ENCODE measurements around the gene RAB5IF. TPM values are rescaled to one million over a fixed set of nuclear protein-coding genes. Genes with fewer than 3 reads are reported as not detected.
A peak's percentile ranks its signal among the peaks of the same experiment; 100 is the strongest.

RAB5IF gene
- total and polyA plus RNA-seq, 2 of the 8 experiments (the other 6 are each of a cell fraction or from before 2014, with no cell fraction given): 95.5 to 148 TPM

DNA sequence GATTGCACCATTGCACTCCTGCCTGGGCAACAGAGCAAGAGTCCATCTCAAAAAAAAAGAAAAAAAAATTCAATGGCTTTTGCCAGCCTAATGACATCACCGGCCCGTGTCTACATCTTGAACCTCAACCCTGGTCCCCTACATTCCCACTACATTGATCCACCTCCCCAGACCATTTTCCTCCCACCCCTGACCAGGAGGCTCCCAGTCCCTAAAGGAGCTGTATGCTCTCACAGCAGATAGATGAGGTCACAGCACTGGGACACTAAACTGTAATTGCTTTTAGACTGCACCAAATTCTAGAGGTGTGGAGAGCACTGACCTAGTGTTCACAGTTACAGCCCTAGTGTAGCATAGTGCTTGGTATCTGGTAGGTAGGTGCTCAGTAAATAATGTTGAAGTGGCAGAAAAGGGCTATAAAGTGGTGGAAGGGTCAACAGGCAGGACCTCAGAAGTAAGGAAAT lies 21.5 kb upstream of the RAB5IF start:
- H3K4me2 ChIP-seq (ENCODE audit: insufficient read depth in 1 of 2, low read depth in 2 of 2, low read length in 2 of 2): peak overlapping the region in 1 of 2 experiments; percentile 19; a peak in 1 of 4 replicates
- H3K9ac ChIP-seq (replicated peaks in 1 of 4; ENCODE audit: extremely low read depth in 1 of 4, low read depth in 3 of 4, low read length in 3 of 4): no peak overlapping the region
- no peaks in the 10 kb centered on the region for H3K23me2 ChIP-seq (ENCODE audit: low read depth, low read length)
- no peak overlapping the region for H2BK15ac ChIP-seq (ENCODE audit: low read length)
- no peaks in the 10 kb centered on the region for H4K20me1 ChIP-seq (replicated peaks in 1 of 2; ENCODE audit: control insufficient read depth in 1 of 2, insufficient read depth in 2 of 2, low read length in 2 of 2)
- H3K27ac ChIP-seq (ENCODE audit: low read depth, low read length): no peak overlapping the region
- WGBS, 2 experiments (ENCODE audit: extremely low coverage in 1 of 2, insufficient coverage in 1 of 2, insufficient read length in 1 of 2, insufficient replicate concordance in 2 of 2, low coverage in 1 of 2, low lambda C conversion rate in 2 of 2, missing lambda C conversion rate in 1 of 2): 100% methylated on average over 2 of the region's 2 CpGs; no CpG with 5 or more reads in 1 of the 2 experiments
- H2BK5ac ChIP-seq (ENCODE audit: low read depth, low read length): no peak overlapping the region; the same call in 1 of the 2 replicates
- H3K36me3 ChIP-seq (ENCODE audit: control insufficient read depth in 2 of 4, insufficient read depth in 4 of 4, low read length in 3 of 4): peaks cover 4 to 51% (median 27%) of the 10 kb centered on the region in 4 experiments
- no peak overlapping the region for H4K5ac ChIP-seq (ENCODE audit: insufficient read length, low read depth, low read length)
- no peak overlapping the region for H2BK20ac ChIP-seq (ENCODE audit: low read length)
- peaks cover 3 to 17% (median 11%) of the 10 kb centered on the region in 4 experiments; a peak in 6 of 7 replicates for H3K4me1 ChIP-seq (replicated peaks in 1 of 4; ENCODE audit: control insufficient read depth in 3 of 4, insufficient read depth in 4 of 4, low read length in 3 of 4)
- no peak overlapping the region for H4K8ac ChIP-seq (ENCODE audit: extremely low read depth, insufficient read depth, low read length)
- H2BK120ac ChIP-seq (replicated peaks; ENCODE audit: low read depth, low read length): no peak overlapping the region
- peak overlapping the region; percentile 81 for H3K4ac ChIP-seq (replicated peaks; ENCODE audit: insufficient read length, low read depth, low read length)
- H2AFZ ChIP-seq (ENCODE audit: low read length): no peak overlapping the region
- H3K9me3 ChIP-seq (ENCODE audit: insufficient read depth in 2 of 2, low read depth in 1 of 2, low read length in 1 of 2): peaks cover 6 to 7% of the 10 kb centered on the region in 2 experiments; a peak in 2 of 4 replicates
- H3K4me3 ChIP-seq (ENCODE audit: extremely low read depth in 1 of 4, insufficient read depth in 2 of 4, low read depth in 3 of 4, low read length in 4 of 4): no peak overlapping the region
- H3K18ac ChIP-seq (ENCODE audit: extremely low read depth, low read length): peak overlapping the region; percentile 1; the same call in 1 of the 2 replicates
- peaks cover 5% of the 10 kb centered on the region for H3K79me1 ChIP-seq (ENCODE audit: low read depth, low read length)
- FAIRE-seq (no peak), DNase-seq (ENCODE audit: low read depth in 1 of 2, low spot score in 2 of 2) (no peak)
- H3K14ac ChIP-seq (ENCODE audit: insufficient read length): no peak overlapping the region
- no peaks in the 10 kb centered on the region for H3K27me3 ChIP-seq (replicated peaks in 1 of 4; ENCODE audit: control insufficient read depth in 3 of 4, extremely low read depth in 1 of 4, insufficient read depth in 3 of 4, low read length in 3 of 4)
- peak overlapping the region; percentile 27; the same call in 1 of the 2 replicates for H2BK12ac ChIP-seq (ENCODE audit: low read depth, low read length)
- H2AK5ac ChIP-seq (ENCODE audit: low read depth, low read length): peak overlapping the region; percentile 58; the same call in 1 of the 2 replicates
- ChIA-PET POLR2A (ENCODE audit: partially characterized antibody) (interaction anchor here (0.6 to 26.6 kb wide), 6 partner anchors 11 to 127 kb away, joined by 3 to 388 read pairs (median 33); partner anchors contain the start of genes RAB5IF and TGIF2), CTCF (ENCODE audit: partially characterized antibody) (interaction anchor here (0.7 to 14.2 kb wide), 13 partner anchors 11 to 49 kb away, joined by 3 to 202 read pairs (median 4); partner anchors contain the start of genes RAB5IF and TGIF2)
- H3K23ac ChIP-seq (ENCODE audit: insufficient read length): no peak overlapping the region
- H3K56ac ChIP-seq (replicated peaks; ENCODE audit: insufficient read length, low read depth, low read length): no peak overlapping the region
- peaks cover 0 to 13% of the 10 kb centered on the region in 2 experiments; a peak in 1 of 4 replicates for H3K79me2 ChIP-seq (ENCODE audit: control insufficient read depth in 1 of 2, insufficient read depth in 2 of 2, low read length in 2 of 2)
- peak overlapping the region; percentile 83 for H4K91ac ChIP-seq (replicated peaks; ENCODE audit: insufficient read length, low read length)
- TF ChIP-seq KDM4A (IDR thresholded peaks at IDR 0.05; ENCODE audit: low read depth, low read length, severe bottlenecking): no peak
- no peak for TF ChIP-seq KDM1A (IDR thresholded peaks at IDR 0.05; ENCODE audit: borderline replicate concordance, low read length)
- TF ChIP-seq TBP (IDR thresholded peaks at IDR 0.05; ENCODE audit: low read depth, low read length): no peak
- TF ChIP-seq ZNF274 (IDR thresholded peaks at IDR 0.05; ENCODE audit: borderline replicate concordance, extremely low read depth, low read length): no peak
- TF ChIP-seq, protein P1, sequence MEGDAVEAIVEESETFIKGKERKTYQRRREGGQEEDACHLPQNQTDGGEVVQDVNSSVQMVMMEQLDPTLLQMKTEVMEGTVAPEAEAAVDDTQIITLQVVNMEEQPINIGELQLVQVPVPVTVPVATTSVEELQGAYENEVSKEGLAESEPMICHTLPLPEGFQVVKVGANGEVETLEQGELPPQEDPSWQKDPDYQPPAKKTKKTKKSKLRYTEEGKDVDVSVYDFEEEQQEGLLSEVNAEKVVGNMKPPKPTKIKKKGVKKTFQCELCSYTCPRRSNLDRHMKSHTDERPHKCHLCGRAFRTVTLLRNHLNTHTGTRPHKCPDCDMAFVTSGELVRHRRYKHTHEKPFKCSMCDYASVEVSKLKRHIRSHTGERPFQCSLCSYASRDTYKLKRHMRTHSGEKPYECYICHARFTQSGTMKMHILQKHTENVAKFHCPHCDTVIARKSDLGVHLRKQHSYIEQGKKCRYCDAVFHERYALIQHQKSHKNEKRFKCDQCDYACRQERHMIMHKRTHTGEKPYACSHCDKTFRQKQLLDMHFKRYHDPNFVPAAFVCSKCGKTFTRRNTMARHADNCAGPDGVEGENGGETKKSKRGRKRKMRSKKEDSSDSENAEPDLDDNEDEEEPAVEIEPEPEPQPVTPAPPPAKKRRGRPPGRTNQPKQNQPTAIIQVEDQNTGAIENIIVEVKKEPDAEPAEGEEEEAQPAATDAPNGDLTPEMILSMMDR (IDR thresholded peaks at IDR 0.05; ENCODE audit: control extremely low read depth in 1 of 3, insufficient read depth in 1 of 3, low read depth in 1 of 3, low read length in 3 of 3): no peak
- no peak for TF ChIP-seq BRCA1 (IDR thresholded peaks at IDR 0.05; ENCODE audit: low read depth, low read length)
- TF ChIP-seq CHD1 (IDR thresholded peaks at IDR 0.05; ENCODE audit: low read depth, low read length): no peak
- no peak for TF ChIP-seq SP2 (IDR thresholded peaks at IDR 0.05; ENCODE audit: low read length)
- no peak for TF ChIP-seq EGR1 (IDR thresholded peaks at IDR 0.05; ENCODE audit: borderline replicate concordance, low read depth, low read length)
- TF ChIP-seq, protein P2, sequence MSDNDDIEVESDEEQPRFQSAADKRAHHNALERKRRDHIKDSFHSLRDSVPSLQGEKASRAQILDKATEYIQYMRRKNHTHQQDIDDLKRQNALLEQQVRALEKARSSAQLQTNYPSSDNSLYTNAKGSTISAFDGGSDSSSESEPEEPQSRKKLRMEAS (IDR thresholded peaks at IDR 0.05): no peak
